HG02759 (cell line): Measurements from ENCODE around the gene VPS8.
A peak's percentile ranks its signal among the peaks of the same experiment; 100 is the strongest.

Source experiments
- ATAC-seq: cut with Tn5 transposase; IDR thresholded peaks from one replicate; pipeline ENCODE4 v1.9.1; 2021; ENCODE audit warnings: mild to moderate bottlenecking, moderate library complexity; ENCODE audit not compliant: unreplicated experiment

Gene VPS8

GRCh38 chr3:184811999-184812661 is at the start of gene VPS8:
TSS of gene VPS8 (plus strand) at chr3:184812166. CDS start at chr3:184824633, 12,467 bp downstream.
- peak; percentile 94 for ATAC-seq

GRCh38 chr3:184764191-184764590 is 47.8 kb upstream of the VPS8 start:
- ATAC-seq: no peak

GRCh38 chr3:184765047-184765729 is 46.8 kb upstream of the VPS8 start:
- no peak for ATAC-seq

GRCh38 chr3:184765730-184766074 is 46.3 kb upstream of the VPS8 start:
- peak; percentile 64 for ATAC-seq

- no peak for ATAC-seq
Observed at GRCh38 chr3:184766555-184767261, 45.3 kb upstream of the VPS8 start.

GRCh38 chr3:184767377-184767776 is 44.6 kb upstream of the VPS8 start:
- no peak for ATAC-seq

GRCh38 chr3:184769382-184770170 is 42.4 kb upstream of the VPS8 start:
- no peak for ATAC-seq

- no peak for ATAC-seq
Observed at GRCh38 chr3:184770541-184770940, 41.4 kb upstream of the VPS8 start.

- ATAC-seq: no peak
Observed at GRCh38 chr3:184771301-184772127, 40.5 kb upstream of the VPS8 start.

- no peak for ATAC-seq
Observed at GRCh38 chr3:184772667-184773272, 39.2 kb upstream of the VPS8 start.

GRCh38 chr3:184773283-184774186 is 38.4 kb upstream of the VPS8 start:
- ATAC-seq: no peak

- no peak for ATAC-seq
Observed at GRCh38 chr3:184776916-184777315, 35.0 kb upstream of the VPS8 start.

- ATAC-seq: peak; percentile 78
Observed at GRCh38 chr3:184777566-184778356, 34.2 kb upstream of the VPS8 start.

- ATAC-seq: no peak
Observed at GRCh38 chr3:184778426-184779332, 33.3 kb upstream of the VPS8 start.

GRCh38 chr3:184780981-184781515 is 30.9 kb upstream of the VPS8 start:
- no peak for ATAC-seq

- ATAC-seq: no peak
Observed at GRCh38 chr3:184781801-184782200, 30.2 kb upstream of the VPS8 start.

- ATAC-seq: no peak
Observed at GRCh38 chr3:184783319-184783718, 28.6 kb upstream of the VPS8 start.
